Prostate gland (tissue), 2 donors: ENCODE data around the gene TANGO6. TPM values are rescaled to one million over a fixed set of nuclear protein-coding genes. Genes with fewer than 3 reads are reported as not detected.
A peak's percentile ranks its signal among the peaks of the same experiment; 100 is the strongest.

Source experiments
- DNase-seq: peaks from one replicate; pipeline ENCODE4 v3.0.0-alpha.2; 2019; ENCODE audit warnings: low spot score
- H3K27ac ChIP-seq, 2 donors: fragments of 200-600 bp; sonication (generic); 2 replicates each; pipeline ENCODE4 v1.5.1; 2017 to 2019
- H3K27me3 ChIP-seq: fragments of 200-600 bp; sonication (generic); replicated peaks from 2 replicates; pipeline ENCODE4 v1.5.1; 2019; ENCODE audit not compliant: insufficient read depth
- H3K36me3 ChIP-seq, 2 donors: fragments of 200-600 bp; sonication (generic); 1 replicate in 1 of 2; 2 replicates in 1 of 2; pipeline versions ENCODE4 v1.5.1 to v1.8.1; 2017 to 2019
- H3K4me1 ChIP-seq: fragments of 200-600 bp; sonication (generic); replicated peaks from 2 replicates; pipeline ENCODE4 v1.5.1; 2019
- H3K4me3 ChIP-seq, 2 donors: fragments of 200-600 bp; sonication (generic); 2 replicates each; pipeline ENCODE4 v1.5.1; 2017 to 2019
- H3K9me3 ChIP-seq: fragments of 200-600 bp; sonication (generic); 2 replicates; pipeline ENCODE4 v1.5.1; 2017
- POLR2A ChIP-seq: fragments of 450-650 bp; IDR thresholded peaks from one replicate; pipeline ENCODE4 v1.6.1; 2016; ENCODE audit warnings: antibody characterized with exemption, mild to moderate bottlenecking
- POLR2AphosphoS5 ChIP-seq: sonication (generic); formaldehyde crosslinking; IDR thresholded peaks from one replicate; pipeline ENCODE4 v1.6.1; 2017; ENCODE audit warnings: antibody characterized with exemption
- WGBS: methylation state at CpG from one replicate; pipeline ENCODE4 v1.1.5; 2018; 5-methylcytosine and 5-hydroxymethylcytosine counted together
- intact Hi-C: fragments of 100-400 bp; cut with DNase I; formaldehyde crosslinking; loops from one replicate; pipeline ENCODE4 v1.14.2; 2022
- total RNA-seq, 2 donors: library from RNA; depleted of rRNA; stranded (reverse); fragments of >200 nt; gene quantifications; one replicate each; pipeline ENCODE4 v1.1.0, GENCODE V29; 2016
- TF ChIP-seq, protein P1 (sequence below), 4 experiments: fragments of 200-600 bp in 2 of 4; fragments of 450-650 bp in 2 of 4; sonication (generic) in 2 of 4; IDR thresholded peaks; 1 replicate in 3 of 4; 2 replicates in 1 of 4; pipeline ENCODE4 v1.5.1; 2016 to 2019; ENCODE audit warnings: antibody characterized with exemption in 4 of 4, mild to moderate bottlenecking in 2 of 4, moderate library complexity in 2 of 4

TANGO6 gene
- total RNA-seq, 2 donors from 2014 or later, result 13.1 to 28.6 TPM

GRCh38 chr16:68936736-68937631 lies 93.7 kb downstream of the TANGO6 start:
- Histone ChIP-seq H3K27ac (peak overlapping the region; percentile 41 to 42), H3K4me1 (no peaks in the 10 kb centered on the region), H3K36me3 (no peaks in the 10 kb centered on the region), H3K4me3 (no peak overlapping the region), H3K27me3 (no peaks in the 10 kb centered on the region), H3K9me3 (no peaks in the 10 kb centered on the region)
- TF ChIP-seq POLR2A, result no peak
- peak; percentile 87 for TF ChIP-seq POLR2AphosphoS5
- TF ChIP-seq, protein P1, sequence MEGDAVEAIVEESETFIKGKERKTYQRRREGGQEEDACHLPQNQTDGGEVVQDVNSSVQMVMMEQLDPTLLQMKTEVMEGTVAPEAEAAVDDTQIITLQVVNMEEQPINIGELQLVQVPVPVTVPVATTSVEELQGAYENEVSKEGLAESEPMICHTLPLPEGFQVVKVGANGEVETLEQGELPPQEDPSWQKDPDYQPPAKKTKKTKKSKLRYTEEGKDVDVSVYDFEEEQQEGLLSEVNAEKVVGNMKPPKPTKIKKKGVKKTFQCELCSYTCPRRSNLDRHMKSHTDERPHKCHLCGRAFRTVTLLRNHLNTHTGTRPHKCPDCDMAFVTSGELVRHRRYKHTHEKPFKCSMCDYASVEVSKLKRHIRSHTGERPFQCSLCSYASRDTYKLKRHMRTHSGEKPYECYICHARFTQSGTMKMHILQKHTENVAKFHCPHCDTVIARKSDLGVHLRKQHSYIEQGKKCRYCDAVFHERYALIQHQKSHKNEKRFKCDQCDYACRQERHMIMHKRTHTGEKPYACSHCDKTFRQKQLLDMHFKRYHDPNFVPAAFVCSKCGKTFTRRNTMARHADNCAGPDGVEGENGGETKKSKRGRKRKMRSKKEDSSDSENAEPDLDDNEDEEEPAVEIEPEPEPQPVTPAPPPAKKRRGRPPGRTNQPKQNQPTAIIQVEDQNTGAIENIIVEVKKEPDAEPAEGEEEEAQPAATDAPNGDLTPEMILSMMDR (IDR thresholded peaks at IDR 0.05), result peak in 1 of 4 experiments; percentile 8
- peak; percentile 71 for DNase-seq
- intact Hi-C loops, result loop anchor here (1.0 to 10.0 kb wide), 4 partner anchors 28 to 170 kb away; partner anchors contain the start of gene HAS3
- 20% methylated on average over 2 of the region's 2 CpGs for WGBS

GRCh38 chr16:68939692-68940320 lies 96.5 kb downstream of the TANGO6 start:
- WGBS, result 92% methylated on average over 3 of the region's 3 CpGs
- no peaks in the 10 kb centered on the region for H3K36me3 ChIP-seq
- H3K9me3 ChIP-seq, result no peaks in the 10 kb centered on the region
- intact Hi-C loops, result loop anchor here (5.0 to 10.0 kb wide), 3 partner anchors 48 to 167 kb away; partner anchors contain the start of gene HAS3
- H3K27ac ChIP-seq, result no peak overlapping the region
- no peak for DNase-seq
- H3K4me1 ChIP-seq, result no peaks in the 10 kb centered on the region
- no peaks in the 10 kb centered on the region for H3K27me3 ChIP-seq
- TF ChIP-seq, protein P1 (IDR thresholded peaks at IDR 0.05), result no peak
- no peak for TF ChIP-seq POLR2AphosphoS5
- no peak for TF ChIP-seq POLR2A
- H3K4me3 ChIP-seq, result no peak overlapping the region

- 29% methylated on average over 2 of the region's 2 CpGs for WGBS
- intact Hi-C loops, result no loop called here
- TF ChIP-seq POLR2AphosphoS5, result no peak
- TF ChIP-seq POLR2A, result no peak
- TF ChIP-seq, protein P1 (IDR thresholded peaks at IDR 0.05), result no peak
- Histone ChIP-seq H3K4me3 (no peak overlapping the region), H3K4me1 (no peaks in the 10 kb centered on the region), H3K36me3 (no peaks in the 10 kb centered on the region), H3K27ac (no peak overlapping the region), H3K9me3 (no peaks in the 10 kb centered on the region), H3K27me3 (no peaks in the 10 kb centered on the region)
- DNase-seq, result no peak
Measured at GRCh38 chr16:68940816-68941215, 97.5 kb downstream of the TANGO6 start.

DNA sequence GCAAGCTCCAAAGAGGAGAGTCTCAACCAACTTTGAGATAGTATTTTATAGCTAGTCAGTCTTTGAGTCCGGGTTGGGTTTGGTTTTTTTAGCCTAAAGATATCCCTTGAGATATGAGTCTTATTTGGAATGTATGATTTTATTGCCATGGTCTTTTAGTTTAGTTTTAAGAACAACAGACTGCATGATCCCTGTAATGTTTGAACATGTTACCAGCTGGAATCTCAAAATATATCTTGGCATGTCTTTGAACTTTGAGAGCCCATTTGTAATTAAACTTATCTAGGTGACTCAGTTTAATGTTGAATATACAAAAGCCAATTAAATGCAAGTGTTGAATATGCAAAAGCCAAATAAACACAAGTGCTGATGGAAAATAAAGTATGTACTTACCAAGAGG lies 100.6 kb downstream of the TANGO6 start:
- WGBS, result 13% methylated on average over 1 of the region's 1 CpG
- DNase-seq, result no peak
- intact Hi-C loops, result no loop called here
- H3K27ac ChIP-seq, result no peak overlapping the region
- H3K9me3 ChIP-seq, result no peaks in the 10 kb centered on the region
- no peaks in the 10 kb centered on the region for H3K27me3 ChIP-seq
- no peak overlapping the region for H3K4me3 ChIP-seq
- H3K4me1 ChIP-seq, result no peaks in the 10 kb centered on the region
- TF ChIP-seq POLR2AphosphoS5, result no peak
- no peak for TF ChIP-seq POLR2A
- TF ChIP-seq, protein P1 (IDR thresholded peaks at IDR 0.05), result no peak
- no peaks in the 10 kb centered on the region for H3K36me3 ChIP-seq
